Heart right ventricle (tissue), 16 donors: Measurements from ENCODE around the gene HOXA2. TPM values are rescaled to one million over a fixed set of nuclear protein-coding genes. Genes with fewer than 3 reads are reported as not detected.

Experiments
- ATAC-seq, 8 donors: fragments of 200-7000 bp; cut with Tn5 transposase; one replicate each; pipeline ENCODE4 v1.9.1; 2020; ENCODE audit warnings: mild to moderate bottlenecking in 8 of 8, moderate library complexity in 8 of 8, moderate number of reproducible peaks in 1 of 8
- DNase-seq, 2 donors: peaks; one replicate each; pipeline ENCODE4 v3.0.0-alpha.2; 2020
- H3K27ac ChIP-seq, 10 donors: fragments of 200-600 bp; sonication (generic) in 2 of 10; one replicate each; pipeline versions ENCODE4 v1.5.0 to v1.8.0; 2020 to 2022; ENCODE audit warnings: mild to moderate bottlenecking in 3 of 10
- H3K27me3 ChIP-seq, 7 donors: fragments of 200-600 bp; one replicate each; pipeline ENCODE4 v1.8.0; 2021 to 2022; ENCODE audit warnings: mild to moderate bottlenecking in 2 of 7
- H3K36me3 ChIP-seq, 9 donors: fragments of 200-600 bp; sonication (generic) in 1 of 9; one replicate each; pipeline versions ENCODE4 v1.5.0 to v1.8.0; 2020 to 2022; ENCODE audit warnings: mild to moderate bottlenecking in 2 of 9
- H3K4me1 ChIP-seq, 9 donors: fragments of 200-600 bp; sonication (generic) in 1 of 9; one replicate each; pipeline versions ENCODE4 v1.5.0 to v1.8.0; 2020 to 2022; ENCODE audit warnings: mild to moderate bottlenecking in 4 of 9
- H3K4me3 ChIP-seq, 10 donors: fragments of 200-600 bp; sonication (generic) in 2 of 10; one replicate each; pipeline versions ENCODE4 v1.5.0 to v1.8.0; 2020 to 2022; ENCODE audit warnings: mild to moderate bottlenecking in 7 of 10, moderate library complexity in 2 of 10
- H3K9me3 ChIP-seq, 11 donors: fragments of 200-600 bp in 10 of 11; sonication (generic) in 2 of 11; one replicate each; pipeline versions ENCODE4 v1.5.0 to v1.8.0; 2013 to 2022; ENCODE audit warnings: mild to moderate bottlenecking in 2 of 11, control low read depth in 1 of 11, moderate library complexity in 1 of 11
- WGBS, 2 donors: extraction: QIAGEN DNeasy Blood & Tissue Kit; methylation state at CpG; one replicate each; pipeline ENCODE4 v1.1.7; 2013; ENCODE audit warnings: inconsistent platforms in 1 of 2; 5-methylcytosine and 5-hydroxymethylcytosine counted together
- intact Hi-C, 10 donors: fragments of 100-400 bp; cut with DNase I; formaldehyde crosslinking; loops; one replicate each; pipeline versions ENCODE4 v1.11.1 to v1.14.2; 2022
- polyA plus RNA-seq, 2 donors: library from polyadenylated mRNA; stranded (reverse); fragments of 200-250 nt; gene quantifications; one replicate each; pipeline ENCODE4 v1.2.3, GENCODE V29; 2013
- total RNA-seq, 10 donors: library from RNA; stranded (reverse); fragmentation: NEBNext Ultra II Directional in 3 of 10; extraction: Animal tissue kit (Norgen Biotek cat#: 25700) in 3 of 10; gene quantifications; one replicate each; pipeline versions ENCODE4 v1.2.1 to v1.2.4, GENCODE V29; 2021 to 2023
- TF ChIP-seq, protein P1 (sequence below), 9 donors: fragments of 200-600 bp; sonication (generic) in 2 of 9; IDR thresholded peaks; one replicate each; pipeline versions ENCODE4 v1.5.0 to v1.8.0; 2021 to 2022; ENCODE audit warnings: antibody characterized with exemption in 9 of 9, mild to moderate bottlenecking in 5 of 9, moderate library complexity in 1 of 9
- donor health status: Arrhythmogenic right ventricular cardiomyopathy.
- donor health status: ischemic (EF 13 %, LVEDD 7.1; RV severe dilation, severe dysfunction).
- donor health status: healthy with polysubstance abuse.
- donor health status: DM: no; HTN: yes; CAD: no.
- donor health status: DM: no; HTN: no; CAD: no.
- donor health status: ischemic (EF 25% LVEDD 6.9; RV normal size, moderate dysfunction).
- donor health status: ischemic (EF 25% LVEDD 5.7; RV mildly dilated, moderate dysfunction).
- donor health status: healthy.
- donor health status: DM: yes; HTN: yes; CAD: no.
- donor health status: Ischemic cardiomyopathy.
- donor health status: ischemic (EF 35%, LVEDD 5.7; RV mildly dilated, moderate dysfunction).
- donor health status: nonischemic (EF 11% LVEDD 7.7; RV severe dilation, severe dysfunction).
- donor health status: DM: yes; HTN: yes; CAD: no.
- donor health status: PGD.
- donor health status: ischemic (EF 29% LVEDD 5.4; RV normal size, mild dysfunction).
- donor health status: nonischemic (EF 23%, LVEDD 6.1; RV moderate dilation, normal function).

HOXA2 gene
- total and polyA plus RNA-seq, 12 donors: 0.10 to 0.23 (median 0.19) TPM; not detected in 8

GRCh38 chr7:27138472-27138871 lies 36.0 kb upstream of the HOXA2 start:
- no peak for ATAC-seq
- Histone ChIP-seq H3K36me3 (no peaks in the 10 kb centered on the region), H3K4me3 (no peak overlapping the region), H3K27ac (no peak overlapping the region), H3K4me1 (peaks cover 0 to 27% (median 13%) of the 10 kb centered on the region in 9 donors), H3K27me3 (peaks cover 36 to 100% (median 100%) of the 10 kb centered on the region in 7 donors), H3K9me3 (no peaks in the 10 kb centered on the region)
- intact Hi-C loops: no loop called here
- 56 to 69% methylated on average over 1 of the region's 1 CpG for WGBS, 2 donors
- DNase-seq: no peak
- TF ChIP-seq, protein P1, sequence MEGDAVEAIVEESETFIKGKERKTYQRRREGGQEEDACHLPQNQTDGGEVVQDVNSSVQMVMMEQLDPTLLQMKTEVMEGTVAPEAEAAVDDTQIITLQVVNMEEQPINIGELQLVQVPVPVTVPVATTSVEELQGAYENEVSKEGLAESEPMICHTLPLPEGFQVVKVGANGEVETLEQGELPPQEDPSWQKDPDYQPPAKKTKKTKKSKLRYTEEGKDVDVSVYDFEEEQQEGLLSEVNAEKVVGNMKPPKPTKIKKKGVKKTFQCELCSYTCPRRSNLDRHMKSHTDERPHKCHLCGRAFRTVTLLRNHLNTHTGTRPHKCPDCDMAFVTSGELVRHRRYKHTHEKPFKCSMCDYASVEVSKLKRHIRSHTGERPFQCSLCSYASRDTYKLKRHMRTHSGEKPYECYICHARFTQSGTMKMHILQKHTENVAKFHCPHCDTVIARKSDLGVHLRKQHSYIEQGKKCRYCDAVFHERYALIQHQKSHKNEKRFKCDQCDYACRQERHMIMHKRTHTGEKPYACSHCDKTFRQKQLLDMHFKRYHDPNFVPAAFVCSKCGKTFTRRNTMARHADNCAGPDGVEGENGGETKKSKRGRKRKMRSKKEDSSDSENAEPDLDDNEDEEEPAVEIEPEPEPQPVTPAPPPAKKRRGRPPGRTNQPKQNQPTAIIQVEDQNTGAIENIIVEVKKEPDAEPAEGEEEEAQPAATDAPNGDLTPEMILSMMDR (IDR thresholded peaks at IDR 0.05): no peak

GRCh38 chr7:27137640-27138315 lies 35.3 kb upstream of the HOXA2 start:
- ATAC-seq: no peak
- TF ChIP-seq, protein P1 (IDR thresholded peaks at IDR 0.05): no peak
- H3K9me3 ChIP-seq: no peaks in the 10 kb centered on the region
- intact Hi-C loops: no loop called here
- no peak overlapping the region for H3K4me3 ChIP-seq
- peaks cover 32 to 100% (median 100%) of the 10 kb centered on the region in 7 donors for H3K27me3 ChIP-seq
- no peak overlapping the region for H3K27ac ChIP-seq
- 40 to 43% methylated on average over 2 of the region's 2 CpGs for WGBS, 2 donors
- H3K4me1 ChIP-seq: peaks cover 0 to 20% (median 6%) of the 10 kb centered on the region in 9 donors
- DNase-seq: no peak
- H3K36me3 ChIP-seq: no peaks in the 10 kb centered on the region

DNA sequence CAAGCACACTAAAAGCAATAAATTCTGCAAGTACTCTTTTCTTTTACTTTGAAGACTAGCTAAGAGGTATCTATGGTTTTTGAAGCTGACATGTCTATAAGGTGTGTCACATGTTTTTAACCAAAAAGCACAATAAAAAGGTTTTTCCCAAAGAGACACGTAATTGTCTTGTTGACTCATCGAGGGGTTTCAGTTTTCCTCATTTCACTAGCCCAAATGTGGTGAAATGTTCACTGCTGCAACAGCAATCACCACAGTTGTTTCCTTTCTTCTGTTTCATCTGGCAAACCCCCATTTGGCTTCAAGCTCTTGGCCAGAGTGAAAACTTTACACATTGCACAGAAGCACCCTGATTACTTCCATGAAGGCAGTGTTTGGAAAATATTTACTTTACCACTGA lies 31.9 kb upstream of the HOXA2 start:
- WGBS, 2 donors: 12 to 20% methylated on average over 2 of the region's 2 CpGs
- Histone ChIP-seq H3K9me3 (no peaks in the 10 kb centered on the region), H3K4me3 (no peak overlapping the region), H3K27ac (no peak overlapping the region), H3K27me3 (peaks cover 41 to 100% (median 99%) of the 10 kb centered on the region in 7 donors), H3K4me1 (peaks cover 0 to 14% (median 3%) of the 10 kb centered on the region in 9 donors), H3K36me3 (no peaks in the 10 kb centered on the region)
- DNase-seq (no peak), ATAC-seq (no peak)
- TF ChIP-seq, protein P1 (IDR thresholded peaks at IDR 0.05): no peak
- intact Hi-C loops: loop anchor here in 1 of 10 donors (5.0 kb wide), 1 partner anchor 37 kb away; the partner anchor contains the start of gene HOXA1

GRCh38 chr7:27133409-27134231 lies 31.1 kb upstream of the HOXA2 start:
- 16 to 19% methylated on average over 18 of the region's 18 CpGs for WGBS, 2 donors
- Histone ChIP-seq H3K27me3 (peaks cover 43 to 100% (median 99%) of the 10 kb centered on the region in 7 donors), H3K4me3 (no peak overlapping the region), H3K27ac (no peak overlapping the region), H3K36me3 (no peaks in the 10 kb centered on the region), H3K4me1 (peaks cover 0 to 14% (median 0%) of the 10 kb centered on the region in 9 donors), H3K9me3 (no peaks in the 10 kb centered on the region)
- no peak for ATAC-seq
- intact Hi-C loops: loop anchor here in 1 of 10 donors (5.0 kb wide), 1 partner anchor 36 kb away; the partner anchor contains the start of gene HOXA1
- TF ChIP-seq, protein P1 (IDR thresholded peaks at IDR 0.05): no peak
- no peak for DNase-seq
